Naive thymus-derived CD4-positive, alpha-beta T cell (primary cell): ENCODE data around the gene DGKI. TPM values are rescaled to one million over a fixed set of nuclear protein-coding genes. Genes with fewer than 3 reads are reported as not detected.

Experiments used
- ATAC-seq: fragments of 150-1000 bp; cut with Tn5 transposase; 2 replicates; pipeline ENCODE4 v1.10.0; 2021; ENCODE audit warnings: mild to moderate bottlenecking, moderate library complexity
- CTCF ChIA-PET: fragments of 350-600 bp; sonication (Branson Sonifier 250); formaldehyde crosslinking; loops from one replicate; lab custom pipeline; 2021; ENCODE audit warnings: antibody characterized with exemption; lab: Charles Lee
- POLR2A ChIA-PET: fragments of 350-600 bp; sonication (Branson Sonifier 250); formaldehyde crosslinking; loops from one replicate; lab custom pipeline; 2021; ENCODE audit warnings: antibody characterized with exemption, inconsistent platforms; lab: Charles Lee
- DNase-seq, 9 donors: peaks; one replicate each; pipeline versions ENCODE4 v3.0.0 to v3.0.0-alpha.2; 2020 to 2022; ENCODE audit warnings: mixed read lengths in 1 of 9
- H3K27ac ChIP-seq: one replicate; pipeline ENCODE4 v1.7.0; 2013; ENCODE audit warnings: mild to moderate bottlenecking, low read depth, low read length, moderate library complexity
- H3K27me3 ChIP-seq, 2 donors: one replicate each; pipeline ENCODE4 v1.7.0; 2013; ENCODE audit warnings: low read length in 2 of 2, mild to moderate bottlenecking in 2 of 2, moderate library complexity in 2 of 2; ENCODE audit not compliant: control insufficient read depth in 2 of 2, insufficient read depth in 2 of 2
- H3K36me3 ChIP-seq, 3 experiments: 1 replicate in 2 of 3; 2 replicates in 1 of 3; pipeline ENCODE4 v1.7.0; 2013; ENCODE audit warnings: low read length in 3 of 3, mild to moderate bottlenecking in 3 of 3, moderate library complexity in 1 of 3; ENCODE audit not compliant: insufficient read depth in 3 of 3, control insufficient read depth in 2 of 3
- H3K4me1 ChIP-seq, 2 donors: one replicate each; pipeline ENCODE4 v1.7.0; 2013; ENCODE audit warnings: low read length in 2 of 2, mild to moderate bottlenecking in 2 of 2, moderate library complexity in 1 of 2; ENCODE audit not compliant: control insufficient read depth in 2 of 2, insufficient read depth in 2 of 2
- H3K4me3 ChIP-seq: 2 replicates; pipeline ENCODE4 v1.7.0; 2013; ENCODE audit warnings: mild to moderate bottlenecking, low read length
- H3K9me3 ChIP-seq, 3 experiments: 1 replicate in 2 of 3; 2 replicates in 1 of 3; pipeline ENCODE4 v1.7.0; 2013; ENCODE audit warnings: low read length in 3 of 3; ENCODE audit not compliant: control insufficient read depth in 2 of 3
- H3K27ac Mint-ChIP-seq, 9 donors: one replicate each; pipeline ENCODE4 v1.8.0; 2020 to 2022; ENCODE audit warnings: mixed read lengths in 9 of 9, mild to moderate bottlenecking in 8 of 9, moderate library complexity in 5 of 9, inconsistent platforms in 2 of 9
- H3K27me3 Mint-ChIP-seq, 5 donors: one replicate each; pipeline ENCODE4 v1.8.0; 2021 to 2022; ENCODE audit warnings: mixed read lengths in 5 of 5, mild to moderate bottlenecking in 1 of 5
- H3K36me3 Mint-ChIP-seq, 5 donors: one replicate each; pipeline ENCODE4 v1.8.0; 2020 to 2022; ENCODE audit warnings: mixed read lengths in 5 of 5, mild to moderate bottlenecking in 3 of 5, inconsistent platforms in 1 of 5
- H3K4me1 Mint-ChIP-seq, 7 donors: one replicate each; pipeline ENCODE4 v1.8.0; 2020 to 2022; ENCODE audit warnings: mixed read lengths in 7 of 7, mild to moderate bottlenecking in 3 of 7, inconsistent platforms in 1 of 7
- H3K4me3 Mint-ChIP-seq, 10 donors: one replicate each; pipeline ENCODE4 v1.8.0; 2020 to 2022; ENCODE audit warnings: mild to moderate bottlenecking in 10 of 10, mixed read lengths in 10 of 10, moderate library complexity in 6 of 10, inconsistent platforms in 2 of 10
- H3K9me3 Mint-ChIP-seq, 11 donors: one replicate each; pipeline ENCODE4 v1.8.0; 2020 to 2022; ENCODE audit warnings: mixed read lengths in 11 of 11, mild to moderate bottlenecking in 4 of 11, inconsistent platforms in 1 of 11, moderate library complexity in 1 of 11
- intact Hi-C, 2 donors: fragments of 100-400 bp; cut with micrococcal nuclease; formaldehyde crosslinking; loops; one replicate each; pipeline ENCODE4 v1.15.1; 2023
- polyA plus RNA-seq, 2 donors: library from polyadenylated mRNA; unstranded; fragments of 300-500 nt; fragmentation: Illumina TruSeq; gene quantifications; one replicate each; pipeline ENCODE4 v1.2.3, GENCODE V29; 2021
- total RNA-seq, 6 experiments: library from RNA in 5 of 6; stranded (reverse) in 5 of 6; gene quantifications; 1 replicate in 5 of 6; 2 replicates in 1 of 6; pipeline ENCODE4 v1.2.3 and lab custom pipeline; 2021 to 2026

Gene DGKI
- total and polyA plus RNA-seq, 7 experiments from 2014 or later, result 1.3 TPM; not detected in 6

DNA sequence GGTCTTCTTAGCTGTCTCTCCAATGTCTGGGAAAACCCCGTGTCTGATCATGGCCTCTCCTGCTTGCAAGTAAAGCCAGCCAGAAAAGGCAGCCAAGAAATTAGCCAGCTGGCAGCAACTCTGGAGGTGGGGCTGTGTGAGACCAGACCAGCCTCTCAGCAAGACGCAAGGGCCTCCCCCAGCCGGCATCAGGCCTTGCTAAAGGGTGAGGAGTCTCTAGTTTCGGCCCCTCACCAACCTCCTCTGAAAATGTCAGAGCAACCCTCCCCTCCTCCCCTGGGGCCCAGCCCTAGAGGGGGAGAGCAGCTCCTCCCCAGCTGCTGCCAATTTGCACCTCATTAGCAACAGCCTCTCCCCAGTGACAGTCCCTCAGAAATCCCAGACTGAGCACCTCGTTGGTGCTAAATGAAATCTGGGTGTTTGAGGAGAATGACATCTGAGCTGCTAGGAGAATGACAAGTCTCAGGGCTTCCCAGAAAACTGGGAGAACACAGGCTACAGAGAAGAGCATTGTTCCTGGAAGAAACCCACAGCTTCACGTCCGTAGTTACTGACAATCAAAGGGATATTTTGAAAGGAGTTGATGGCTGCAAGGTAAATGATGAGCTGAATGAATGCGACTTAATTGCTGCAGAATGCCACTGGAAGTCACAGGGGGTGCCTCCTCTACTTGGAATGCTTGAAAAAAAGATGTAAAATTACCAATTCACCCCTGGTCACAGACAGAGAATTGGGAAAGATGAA lies 25.9 kb downstream of the DGKI start:
- no peak for ATAC-seq

DNA sequence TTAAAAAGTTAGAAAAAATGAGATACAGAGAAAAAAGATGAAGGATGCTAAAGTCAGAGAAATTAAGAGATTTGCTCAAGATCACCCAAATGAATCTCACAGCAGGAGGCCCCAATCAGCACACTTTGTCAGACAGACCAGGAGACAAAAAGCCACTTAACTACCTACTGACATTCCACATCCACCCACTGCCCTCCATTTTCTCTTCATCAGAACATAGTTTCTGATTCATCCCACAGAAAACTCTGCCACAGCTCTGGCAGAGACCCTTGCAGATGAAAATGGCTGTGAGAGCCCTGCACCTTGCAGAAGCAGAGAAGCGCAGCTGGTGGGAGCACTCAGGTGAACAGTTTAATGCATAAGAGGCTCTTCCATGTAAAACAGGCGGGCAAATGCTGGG lies 26.6 kb downstream of the DGKI start:
- Histone ChIP-seq H3K36me3 (no peaks in the 10 kb centered on the region), H3K9me3 (no peaks in the 10 kb centered on the region), H3K27me3 (no peaks in the 10 kb centered on the region), H3K27ac (no peak overlapping the region), H3K4me3 (no peak overlapping the region), H3K4me1 (no peaks in the 10 kb centered on the region)
- ATAC-seq, result no peak
- no peaks in the 10 kb centered on the region for H3K4me1 Mint-ChIP-seq
- no peaks in the 10 kb centered on the region for H3K36me3 Mint-ChIP-seq
- peaks cover 1 to 42% (median 34%) of the 10 kb centered on the region in 5 donors for H3K27me3 Mint-ChIP-seq
- ChIA-PET CTCF (no interaction called here), POLR2A (no interaction called here)
- DNase-seq, result no peak
- no peak overlapping the region for H3K27ac Mint-ChIP-seq
- intact Hi-C loops, result no loop called here
- H3K4me3 Mint-ChIP-seq, result no peak overlapping the region
- H3K9me3 Mint-ChIP-seq, result no peaks in the 10 kb centered on the region

More for the DNA sequence above, 25.9 kb downstream of the DGKI start:
- no peaks in the 10 kb centered on the region for H3K4me1 ChIP-seq
- CTCF ChIA-PET, result no interaction called here
- no peaks in the 10 kb centered on the region for H3K9me3 ChIP-seq
- H3K36me3 ChIP-seq, result no peaks in the 10 kb centered on the region
- intact Hi-C loops, result no loop called here
- Mint-ChIP-seq H3K4me1 (no peaks in the 10 kb centered on the region), H3K9me3 (peaks cover 0 to 2% (median 0%) of the 10 kb centered on the region in 11 donors), H3K27ac (no peak overlapping the region), H3K27me3 (peaks cover 1 to 40% (median 34%) of the 10 kb centered on the region in 5 donors), H3K36me3 (no peaks in the 10 kb centered on the region), H3K4me3 (no peak overlapping the region)
- H3K4me3 ChIP-seq, result no peak overlapping the region
- H3K27ac ChIP-seq, result no peak overlapping the region
- no peaks in the 10 kb centered on the region for H3K27me3 ChIP-seq
- no peak for DNase-seq
- POLR2A ChIA-PET, result no interaction called here

DNA sequence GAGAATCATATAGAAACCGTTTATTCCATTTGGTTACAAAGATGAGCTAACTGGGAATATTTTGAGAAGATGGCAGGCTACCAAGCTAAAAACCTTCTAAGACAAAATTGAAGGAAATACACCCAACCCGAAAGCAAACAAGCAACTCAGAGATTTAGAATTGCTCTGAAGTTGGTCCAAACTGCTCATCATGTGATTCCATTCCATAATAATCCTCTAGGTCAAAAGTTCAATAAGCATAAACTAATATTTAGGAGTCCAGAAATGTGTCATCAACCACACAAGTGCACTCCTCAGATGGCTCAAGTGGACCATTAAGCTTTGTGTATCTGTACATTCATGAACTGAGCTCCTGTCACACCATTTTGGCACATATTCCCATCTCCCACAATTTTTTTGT lies 28.7 kb downstream of the DGKI start:
- peaks cover 1 to 51% (median 31%) of the 10 kb centered on the region in 5 donors for H3K27me3 Mint-ChIP-seq
- ChIA-PET CTCF (no interaction called here), POLR2A (no interaction called here)

DNA sequence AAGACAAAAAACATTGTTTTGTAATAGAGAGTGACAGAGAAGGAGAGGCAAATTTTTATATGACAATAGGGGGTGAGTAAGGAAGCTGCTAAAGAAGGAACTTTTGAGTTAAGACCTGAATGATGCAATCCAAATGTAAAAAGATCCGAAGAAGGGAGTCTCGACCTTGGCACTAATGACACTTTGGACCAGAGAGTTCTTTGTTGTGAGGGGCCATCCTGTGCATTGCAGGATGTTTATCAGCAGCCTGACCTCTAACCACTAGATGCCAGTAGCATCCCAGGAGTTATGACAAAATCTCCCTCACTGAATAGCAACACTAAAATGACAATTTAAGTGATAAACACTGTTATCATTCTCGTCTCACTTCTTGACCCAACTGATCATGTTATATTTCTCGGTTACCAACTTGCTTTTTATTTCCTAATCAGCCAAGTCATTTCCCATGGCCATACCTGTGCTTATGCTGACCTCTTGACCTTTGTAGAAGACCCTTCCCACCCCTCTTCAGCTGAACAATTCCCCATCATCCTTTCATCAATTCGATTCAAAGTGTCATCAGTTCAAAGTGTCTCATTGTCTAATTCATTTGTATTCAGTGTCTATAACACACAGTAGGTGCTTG lies 30.0 kb downstream of the DGKI start:
- CTCF ChIA-PET, result no interaction called here
- intact Hi-C loops, result no loop called here
- Mint-ChIP-seq H3K27me3 (peaks cover 1 to 54% (median 27%) of the 10 kb centered on the region in 5 donors), H3K4me1 (no peaks in the 10 kb centered on the region), H3K9me3 (no peaks in the 10 kb centered on the region), H3K27ac (no peak overlapping the region), H3K4me3 (no peak overlapping the region), H3K36me3 (no peaks in the 10 kb centered on the region)
- DNase-seq, result no peak
- no peaks in the 10 kb centered on the region for H3K9me3 ChIP-seq
- POLR2A ChIA-PET, result no interaction called here
- no peaks in the 10 kb centered on the region for H3K4me1 ChIP-seq
- no peaks in the 10 kb centered on the region for H3K36me3 ChIP-seq
- no peak overlapping the region for H3K4me3 ChIP-seq
- no peaks in the 10 kb centered on the region for H3K27me3 ChIP-seq
- no peak overlapping the region for H3K27ac ChIP-seq
- no peak for ATAC-seq

More for the DNA sequence above, 28.7 kb downstream of the DGKI start:
- Histone ChIP-seq H3K9me3 (no peaks in the 10 kb centered on the region), H3K36me3 (no peaks in the 10 kb centered on the region), H3K27me3 (no peaks in the 10 kb centered on the region), H3K4me3 (no peak overlapping the region), H3K27ac (no peak overlapping the region), H3K4me1 (no peaks in the 10 kb centered on the region)
- intact Hi-C loops, result no loop called here
- Mint-ChIP-seq H3K9me3 (no peaks in the 10 kb centered on the region), H3K4me1 (no peaks in the 10 kb centered on the region), H3K27ac (no peak overlapping the region), H3K4me3 (no peak overlapping the region), H3K36me3 (no peaks in the 10 kb centered on the region)
- ATAC-seq (no peak), DNase-seq (no peak)

DNA sequence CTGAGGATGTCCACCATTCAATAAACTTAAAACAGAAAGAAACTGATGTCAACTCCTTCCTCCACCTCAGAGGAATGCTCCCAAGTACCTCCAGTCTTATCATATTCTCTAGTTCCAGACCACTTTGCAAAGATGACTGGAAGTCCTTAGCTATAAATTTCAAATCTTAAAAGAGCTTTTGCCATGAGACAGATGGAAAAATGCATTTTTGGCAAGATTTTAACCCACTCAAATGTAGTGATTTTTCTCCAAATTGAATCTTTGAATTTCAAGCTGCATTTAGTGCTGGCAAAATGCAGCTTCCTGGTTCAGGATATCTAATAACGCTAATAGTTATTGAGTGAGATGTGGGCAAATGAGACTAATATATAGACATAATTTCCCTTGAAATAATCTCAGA lies 33.2 kb downstream of the DGKI start:
- Histone ChIP-seq H3K27ac (no peak overlapping the region), H3K4me1 (no peaks in the 10 kb centered on the region), H3K4me3 (no peak overlapping the region), H3K36me3 (no peaks in the 10 kb centered on the region), H3K9me3 (no peaks in the 10 kb centered on the region), H3K27me3 (no peaks in the 10 kb centered on the region)
- Mint-ChIP-seq H3K4me3 (no peak overlapping the region), H3K27ac (no peak overlapping the region), H3K36me3 (no peaks in the 10 kb centered on the region), H3K9me3 (peaks cover 0 to 5% (median 0%) of the 10 kb centered on the region in 11 donors), H3K27me3 (peaks cover 0 to 41% (median 10%) of the 10 kb centered on the region in 5 donors), H3K4me1 (no peaks in the 10 kb centered on the region)
- intact Hi-C loops, result no loop called here
- DNase-seq (no peak), ATAC-seq (no peak)
- CTCF ChIA-PET, result no interaction called here
- POLR2A ChIA-PET, result no interaction called here

DNA sequence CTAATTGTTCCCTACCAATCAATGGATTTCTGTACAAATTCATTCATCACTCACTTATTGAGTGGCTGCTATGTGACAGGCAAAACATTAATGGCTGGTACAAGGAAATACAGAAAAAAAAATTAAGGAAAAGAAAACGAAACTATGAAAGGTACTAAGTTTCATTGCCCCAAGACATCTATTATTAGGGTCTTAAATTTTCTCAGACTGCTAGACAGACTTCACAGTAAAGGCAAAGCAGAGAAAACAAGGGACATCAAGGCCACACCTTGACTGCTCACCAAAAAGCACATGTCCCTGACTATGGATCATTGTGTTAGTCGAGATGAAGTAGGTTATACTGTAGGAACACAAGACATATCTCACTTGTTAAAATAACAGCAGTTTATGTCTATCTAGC lies 36.5 kb downstream of the DGKI start:
- Histone ChIP-seq H3K9me3 (no peaks in the 10 kb centered on the region), H3K4me3 (no peak overlapping the region), H3K27me3 (no peaks in the 10 kb centered on the region), H3K36me3 (no peaks in the 10 kb centered on the region), H3K27ac (no peak overlapping the region), H3K4me1 (no peaks in the 10 kb centered on the region)
- ATAC-seq, result no peak
- Mint-ChIP-seq H3K27me3 (peaks cover 0 to 34% (median 25%) of the 10 kb centered on the region in 5 donors), H3K4me1 (no peaks in the 10 kb centered on the region), H3K27ac (no peak overlapping the region), H3K36me3 (no peaks in the 10 kb centered on the region), H3K4me3 (no peak overlapping the region), H3K9me3 (peaks cover 0 to 5% (median 0%) of the 10 kb centered on the region in 11 donors)
- DNase-seq, result no peak
- POLR2A ChIA-PET, result no interaction called here
- CTCF ChIA-PET, result no interaction called here
- intact Hi-C loops, result no loop called here

DNA sequence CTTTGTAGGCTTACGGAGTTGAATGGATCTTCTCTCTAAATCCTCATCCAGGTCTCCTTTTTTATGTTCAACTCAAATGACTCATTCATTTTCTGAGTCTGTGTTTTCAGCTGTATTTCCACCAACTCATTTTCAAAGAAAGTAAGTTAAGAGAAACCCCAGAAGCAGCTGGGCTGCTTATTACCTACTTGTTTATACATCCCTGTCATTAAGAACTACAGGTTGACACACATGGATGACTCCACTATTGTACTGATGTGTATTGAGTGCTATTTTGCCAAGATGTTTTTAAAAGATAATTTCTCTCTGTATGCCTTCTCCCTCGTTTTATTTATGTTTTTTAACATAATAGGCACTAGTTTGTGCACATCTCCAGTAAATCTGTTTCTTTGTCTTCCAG lies 41.9 kb downstream of the DGKI start:
- Mint-ChIP-seq H3K4me3 (no peak overlapping the region), H3K27me3 (peaks cover 0 to 32% (median 25%) of the 10 kb centered on the region in 5 donors), H3K9me3 (peaks cover 0 to 5% (median 0%) of the 10 kb centered on the region in 11 donors), H3K4me1 (no peaks in the 10 kb centered on the region), H3K36me3 (no peaks in the 10 kb centered on the region), H3K27ac (no peak overlapping the region)
- Histone ChIP-seq H3K9me3 (no peaks in the 10 kb centered on the region), H3K27ac (no peak overlapping the region), H3K4me3 (no peak overlapping the region), H3K4me1 (no peaks in the 10 kb centered on the region), H3K27me3 (no peaks in the 10 kb centered on the region), H3K36me3 (no peaks in the 10 kb centered on the region)
- DNase-seq, result no peak
- ChIA-PET CTCF (no interaction called here), POLR2A (no interaction called here)
- no peak for ATAC-seq
- intact Hi-C loops, result no loop called here
